Kidney (tissue), 14 donors: ENCODE measurements around the gene CDH13. TPM values are rescaled to one million over a fixed set of nuclear protein-coding genes. Genes with fewer than 3 reads are reported as not detected.

ENCODE experiments used
- DNase-seq, 5 donors: peaks; one replicate each; pipeline ENCODE4 v3.0.0-alpha.2; 2013 to 2020
- FAIRE-seq: peaks from 2 replicates; lab custom pipeline; 2012; peaks lifted over from hg19 to GRCh38; lab: Jason Lieb, UNC
- H3K27ac ChIP-seq, 2 donors: one replicate each; pipeline ENCODE4 v1.7.0; 2013; ENCODE audit warnings: low read depth in 2 of 2, low read length in 2 of 2, inconsistent platforms in 1 of 2
- H3K27me3 ChIP-seq: one replicate; pipeline ENCODE4 v1.7.1; 2013; ENCODE audit warnings: low read length, inconsistent platforms; ENCODE audit not compliant: control insufficient read depth, insufficient read depth
- H3K36me3 ChIP-seq, 3 donors: one replicate each; pipeline versions ENCODE4 v1.7.0 to v1.7.1; 2013; ENCODE audit warnings: low read length in 3 of 3, control low read depth in 1 of 3, inconsistent platforms in 1 of 3; ENCODE audit not compliant: insufficient read depth in 3 of 3, control insufficient read depth in 2 of 3
- H3K4me1 ChIP-seq, 3 donors: one replicate each; pipeline versions ENCODE4 v1.7.0 to v1.7.1; 2013; ENCODE audit warnings: low read length in 3 of 3, inconsistent platforms in 1 of 3, low read depth in 1 of 3; ENCODE audit not compliant: control insufficient read depth in 2 of 3, insufficient read depth in 2 of 3
- H3K4me3 ChIP-seq, 3 donors: one replicate each; pipeline versions ENCODE4 v1.7.0 to v1.8.1; 2013; ENCODE audit warnings: low read length in 3 of 3, control low read depth in 1 of 3, inconsistent platforms in 1 of 3
- H3K9ac ChIP-seq, 3 donors: one replicate each; pipeline versions ENCODE4 v1.7.0 to v1.7.1; 2013; ENCODE audit warnings: low read length in 3 of 3, control low read depth in 1 of 3, inconsistent platforms in 1 of 3
- H3K9me3 ChIP-seq, 3 donors: one replicate each; pipeline versions ENCODE4 v1.7.0 to v1.7.1; 2013; ENCODE audit warnings: low read length in 3 of 3, control low read depth in 1 of 3, inconsistent platforms in 1 of 3; ENCODE audit not compliant: control insufficient read depth in 2 of 3, insufficient read depth in 1 of 3
- intact Hi-C: fragments of 100-400 bp; cut with DNase I; formaldehyde crosslinking; loops from one replicate; pipeline ENCODE4 v1.11.1; 2022
- polyA plus RNA-seq: library from polyadenylated mRNA; stranded (reverse); fragments of 350-450 nt; fragmentation: Illumina TruSeq; extraction: RNeasy Lipid Tissue Mini Kit (QIAGEN cat#74804); gene quantifications from one replicate; pipeline ENCODE4 v1.2.3, GENCODE V29; 2014; ENCODE audit warnings: low read depth, low replicate concordance; ENCODE audit not compliant: insufficient read depth
- total RNA-seq: library from RNA; stranded (reverse); fragmentation: NEBNext Ultra II Directional; extraction: Animal tissue kit (Norgen Biotek cat#: 25700); gene quantifications from one replicate; pipeline ENCODE4 v1.2.1, GENCODE V29; 2021
- TF ChIP-seq, protein P1 (sequence below): IDR thresholded peaks from 3 replicates; pipeline ENCODE4 v1.5.1; 2012; ENCODE audit warnings: mild to moderate bottlenecking, moderate library complexity, borderline replicate concordance; ENCODE audit not compliant: insufficient read depth; ENCODE audit errors: extremely low read depth
- donor health status: control.
- donor health status: control.
- donor health status: control.
- donor health status: control.
- donor health status: control.
- donor health status: DM: yes; HTN: yes; CAD: no.
- donor health status: Normal renal cell carcinoma (clear cell type).

Gene CDH13
- total and polyA plus RNA-seq, 2 donors from 2014 or later: 4.8 to 13.8 TPM

DNA sequence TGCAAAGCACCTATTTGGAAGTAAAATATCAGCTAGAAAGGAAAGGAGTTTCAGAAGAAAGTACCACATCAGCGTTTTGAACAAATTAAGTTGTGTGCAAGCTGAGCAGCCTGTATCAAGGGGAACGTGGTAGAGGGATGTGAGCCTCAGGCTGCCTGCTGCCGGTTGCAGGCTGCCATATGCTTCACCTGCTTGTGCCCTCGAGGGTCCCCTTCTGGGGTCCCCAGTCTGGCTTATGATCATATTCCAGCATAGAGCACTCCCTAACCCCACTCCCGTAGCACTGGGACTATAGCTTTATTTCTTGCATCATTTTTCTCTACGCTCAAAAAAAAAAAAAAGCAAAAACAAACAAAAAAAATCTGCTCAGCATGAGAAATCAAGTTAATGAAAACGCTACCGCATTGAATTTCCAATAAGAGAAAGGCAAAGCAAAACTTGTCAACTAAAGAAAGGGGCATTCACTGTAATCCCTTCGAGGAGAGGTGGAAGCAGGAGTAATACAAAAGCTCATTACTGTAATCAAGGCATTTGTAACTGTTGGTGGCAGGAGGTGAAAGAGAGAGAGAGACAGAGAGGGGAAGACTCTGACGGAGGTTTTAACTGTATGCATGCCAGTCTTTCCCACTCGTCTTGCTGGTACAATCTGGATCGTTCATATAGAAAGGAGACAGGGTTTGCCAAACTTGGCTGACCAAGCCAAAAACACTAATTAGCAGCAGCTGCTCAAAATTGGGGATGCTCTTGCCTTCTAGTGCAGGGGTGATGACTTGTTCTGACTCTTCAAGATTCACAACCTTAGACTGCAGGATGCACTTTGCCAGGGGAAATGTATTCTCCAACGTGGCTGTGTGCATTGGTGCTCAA lies 922.8 kb downstream of the CDH13 start:
- DNase-seq (no peak), FAIRE-seq (no peak)
- TF ChIP-seq, protein P1, sequence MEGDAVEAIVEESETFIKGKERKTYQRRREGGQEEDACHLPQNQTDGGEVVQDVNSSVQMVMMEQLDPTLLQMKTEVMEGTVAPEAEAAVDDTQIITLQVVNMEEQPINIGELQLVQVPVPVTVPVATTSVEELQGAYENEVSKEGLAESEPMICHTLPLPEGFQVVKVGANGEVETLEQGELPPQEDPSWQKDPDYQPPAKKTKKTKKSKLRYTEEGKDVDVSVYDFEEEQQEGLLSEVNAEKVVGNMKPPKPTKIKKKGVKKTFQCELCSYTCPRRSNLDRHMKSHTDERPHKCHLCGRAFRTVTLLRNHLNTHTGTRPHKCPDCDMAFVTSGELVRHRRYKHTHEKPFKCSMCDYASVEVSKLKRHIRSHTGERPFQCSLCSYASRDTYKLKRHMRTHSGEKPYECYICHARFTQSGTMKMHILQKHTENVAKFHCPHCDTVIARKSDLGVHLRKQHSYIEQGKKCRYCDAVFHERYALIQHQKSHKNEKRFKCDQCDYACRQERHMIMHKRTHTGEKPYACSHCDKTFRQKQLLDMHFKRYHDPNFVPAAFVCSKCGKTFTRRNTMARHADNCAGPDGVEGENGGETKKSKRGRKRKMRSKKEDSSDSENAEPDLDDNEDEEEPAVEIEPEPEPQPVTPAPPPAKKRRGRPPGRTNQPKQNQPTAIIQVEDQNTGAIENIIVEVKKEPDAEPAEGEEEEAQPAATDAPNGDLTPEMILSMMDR: no peak
- no peak overlapping the region for H3K27ac ChIP-seq
- intact Hi-C loops: no loop called here
- no peak overlapping the region for H3K9ac ChIP-seq
- H3K9me3 ChIP-seq: no peaks in the 10 kb centered on the region
- no peaks in the 10 kb centered on the region for H3K27me3 ChIP-seq
- no peak overlapping the region for H3K4me3 ChIP-seq
- no peaks in the 10 kb centered on the region for H3K36me3 ChIP-seq
- H3K4me1 ChIP-seq: no peaks in the 10 kb centered on the region

DNA sequence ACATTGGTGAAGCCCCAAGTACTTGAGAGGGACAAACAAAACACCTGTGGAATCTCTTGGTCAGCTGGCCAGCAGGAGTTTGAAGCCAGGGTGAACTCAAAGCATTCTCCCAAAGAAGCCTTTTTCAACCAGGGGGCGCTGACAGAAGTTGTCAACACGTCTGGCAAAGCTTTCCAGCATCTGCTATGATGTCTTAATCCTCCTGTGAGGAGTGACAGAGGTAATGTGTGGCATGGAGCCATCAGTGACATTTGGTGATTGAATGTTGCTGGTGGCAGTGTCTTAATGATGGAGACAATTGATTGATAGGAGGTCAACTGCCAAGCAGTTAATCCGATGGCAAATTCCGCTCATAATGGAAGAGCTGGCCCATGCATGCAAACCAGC lies 923.4 kb downstream of the CDH13 start:
- Histone ChIP-seq H3K9ac (no peak overlapping the region), H3K27ac (no peak overlapping the region), H3K9me3 (no peaks in the 10 kb centered on the region), H3K4me3 (no peak overlapping the region), H3K27me3 (no peaks in the 10 kb centered on the region), H3K36me3 (no peaks in the 10 kb centered on the region), H3K4me1 (no peaks in the 10 kb centered on the region)
- intact Hi-C loops: no loop called here
- FAIRE-seq (no peak), DNase-seq (no peak)
- TF ChIP-seq, protein P1: no peak

DNA sequence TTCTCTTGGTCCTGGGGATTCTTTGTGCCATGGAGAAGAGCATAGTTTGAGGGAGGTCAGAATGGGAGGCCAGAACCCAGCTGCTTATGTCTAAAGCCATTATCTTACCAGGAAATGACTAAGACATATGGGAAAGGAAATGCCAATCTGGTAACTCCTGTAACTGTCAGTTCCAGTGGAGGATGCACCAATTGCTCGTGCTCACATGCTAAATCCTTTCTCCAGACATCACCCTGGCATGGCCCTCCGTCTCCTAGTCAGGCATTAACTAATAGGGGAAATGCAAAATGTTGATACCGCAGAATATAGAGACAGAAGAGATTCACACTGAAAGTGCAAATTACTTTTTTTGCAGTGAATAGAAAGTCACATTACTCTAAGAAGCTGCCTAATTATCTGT lies 925.5 kb downstream of the CDH13 start:
- no peak for FAIRE-seq
- TF ChIP-seq, protein P1: no peak
- H3K9me3 ChIP-seq: no peaks in the 10 kb centered on the region
- H3K9ac ChIP-seq: no peak overlapping the region
- intact Hi-C loops: no loop called here
- no peaks in the 10 kb centered on the region for H3K27me3 ChIP-seq
- H3K4me3 ChIP-seq: no peak overlapping the region
- no peaks in the 10 kb centered on the region for H3K4me1 ChIP-seq
- H3K36me3 ChIP-seq: no peaks in the 10 kb centered on the region
- H3K27ac ChIP-seq: no peak overlapping the region
- DNase-seq: no peak
